Neural progenitor cell (in vitro differentiated cells): ENCODE measurements around the gene HAVCR1.

Experiments
- CTCF ChIP-seq: fragments of 200-600 bp; sonication (generic); IDR thresholded peaks from 2 replicates; pipeline ENCODE4 v1.5.1; 2017; ENCODE audit warnings: antibody characterized with exemption, mild to moderate bottlenecking
- EZH2 ChIP-seq: fragments of 200-600 bp; sonication (generic); IDR thresholded peaks from 2 replicates; pipeline ENCODE4 v1.6.1; 2017; ENCODE audit warnings: antibody characterized with exemption, mild to moderate bottlenecking, moderate library complexity
- EZH2phosphoT487 ChIP-seq: fragments of 200-600 bp; sonication (generic); IDR thresholded peaks from 2 replicates; pipeline ENCODE4 v1.6.1; 2017; ENCODE audit warnings: antibody characterized with exemption

GRCh38 chr5:157066080-157066479 is 7.2 kb upstream of the HAVCR1 start:
- TF ChIP-seq CTCF (no peak), EZH2phosphoT487 (no peak), EZH2 (no peak)
